ENCODE data around the gene SLC9A5.

The SLC9A5 gene

GRCh38 chr16:67257486-67258160 lies 8.8 kb downstream of the SLC9A5 start:
- DNase-seq (ENCODE audit: low read depth in 2 of 2) = no peak

GRCh38 chr16:67258161-67258835 lies 9.5 kb downstream of the SLC9A5 start:
- no peak for DNase-seq (ENCODE audit: low read depth in 2 of 2)

- no peak for DNase-seq (ENCODE audit: low read depth in 2 of 2)
These were observed 10.9 kb downstream of the SLC9A5 start for GRCh38 chr16:67259705-67260104.

- DNase-seq (ENCODE audit: low read depth in 2 of 2) = no peak
These were observed 11.8 kb downstream of the SLC9A5 start for GRCh38 chr16:67260426-67261063.

- no peak for DNase-seq (ENCODE audit: low read depth in 2 of 2)
These were observed 14.4 kb downstream of the SLC9A5 start for GRCh38 chr16:67263201-67263600.

- DNase-seq (ENCODE audit: low read depth in 2 of 2) = no peak
These were observed 15.5 kb downstream of the SLC9A5 start for GRCh38 chr16:67264277-67264676.

- no peak for DNase-seq (ENCODE audit: low read depth in 2 of 2)
These were observed 16.1 kb downstream of the SLC9A5 start for GRCh38 chr16:67264866-67265265.

GRCh38 chr16:67265834-67266233 lies 17.1 kb downstream of the SLC9A5 start:
- no peak for DNase-seq (ENCODE audit: low read depth in 2 of 2)

GRCh38 chr16:67268136-67268579 lies 19.4 kb downstream of the SLC9A5 start:
- DNase-seq (ENCODE audit: low read depth in 2 of 2) = no peak

GRCh38 chr16:67269766-67270165 lies 21.0 kb downstream of the SLC9A5 start:
- DNase-seq (ENCODE audit: low read depth in 2 of 2) = no peak

- DNase-seq (ENCODE audit: low read depth in 2 of 2) = no peak
These were observed 22.2 kb downstream of the SLC9A5 start for GRCh38 chr16:67270931-67271338.

- no peak for DNase-seq (ENCODE audit: low read depth in 2 of 2)
These were observed 22.7 kb downstream of the SLC9A5 start for GRCh38 chr16:67271446-67271845.

GRCh38 chr16:67275321-67275720 lies 26.5 kb downstream of the SLC9A5 start:
- DNase-seq (ENCODE audit: low read depth in 2 of 2) = no peak

- no peak for DNase-seq (ENCODE audit: low read depth in 2 of 2)
These were observed 28.7 kb downstream of the SLC9A5 start for GRCh38 chr16:67277294-67277998.

- no peak for DNase-seq (ENCODE audit: low read depth in 2 of 2)
These were observed 29.4 kb downstream of the SLC9A5 start for GRCh38 chr16:67277999-67278772.

- DNase-seq (ENCODE audit: low read depth in 2 of 2) = peak; percentile 10 to 19
These were observed 30.1 kb downstream of the SLC9A5 start for GRCh38 chr16:67278773-67279295.

GRCh38 chr16:67279296-67280089 lies 30.7 kb downstream of the SLC9A5 start, which contains the start of gene PLEKHG4:
TSS of gene PLEKHG4 (plus strand) at chr16:67279532. CDS start at chr16:67280045, 513 bp downstream.
- DNase-seq (ENCODE audit: low read depth in 2 of 2) = peak; percentile 53 to 62

- DNase-seq (ENCODE audit: low read depth in 2 of 2) = no peak
These were observed 31.6 kb downstream of the SLC9A5 start for GRCh38 chr16:67280090-67281015.

Data from activated CD8-positive, alpha-beta memory T cell treated with anti-CD3 and anti-CD28 coated beads for 4 hours (primary cell).